ENCODE results near the gene KIF18A.

DNA sequence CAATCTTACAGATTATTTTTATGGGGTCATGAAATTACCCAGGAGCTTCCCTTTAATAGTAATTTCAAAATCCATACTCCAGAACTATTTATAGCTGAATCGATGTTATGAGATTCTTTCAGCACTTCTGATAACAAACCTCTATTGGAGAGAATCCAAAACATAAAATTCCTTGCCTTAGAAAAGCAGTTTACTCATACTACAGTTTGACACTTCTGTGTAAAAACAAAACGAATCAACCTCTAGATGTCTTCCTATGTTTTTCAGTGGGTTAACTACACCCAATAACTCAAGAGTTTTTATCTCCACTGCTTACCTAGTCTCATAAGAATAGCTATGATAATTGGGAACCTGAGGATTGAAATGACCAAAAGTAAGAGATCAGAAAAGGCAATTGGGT lies 35.6 kb downstream of the KIF18A start:
- no peak for TF ChIP-seq JUND (IDR thresholded peaks at IDR 0.05; ENCODE audit: low read length)
- TF ChIP-seq, protein P1, sequence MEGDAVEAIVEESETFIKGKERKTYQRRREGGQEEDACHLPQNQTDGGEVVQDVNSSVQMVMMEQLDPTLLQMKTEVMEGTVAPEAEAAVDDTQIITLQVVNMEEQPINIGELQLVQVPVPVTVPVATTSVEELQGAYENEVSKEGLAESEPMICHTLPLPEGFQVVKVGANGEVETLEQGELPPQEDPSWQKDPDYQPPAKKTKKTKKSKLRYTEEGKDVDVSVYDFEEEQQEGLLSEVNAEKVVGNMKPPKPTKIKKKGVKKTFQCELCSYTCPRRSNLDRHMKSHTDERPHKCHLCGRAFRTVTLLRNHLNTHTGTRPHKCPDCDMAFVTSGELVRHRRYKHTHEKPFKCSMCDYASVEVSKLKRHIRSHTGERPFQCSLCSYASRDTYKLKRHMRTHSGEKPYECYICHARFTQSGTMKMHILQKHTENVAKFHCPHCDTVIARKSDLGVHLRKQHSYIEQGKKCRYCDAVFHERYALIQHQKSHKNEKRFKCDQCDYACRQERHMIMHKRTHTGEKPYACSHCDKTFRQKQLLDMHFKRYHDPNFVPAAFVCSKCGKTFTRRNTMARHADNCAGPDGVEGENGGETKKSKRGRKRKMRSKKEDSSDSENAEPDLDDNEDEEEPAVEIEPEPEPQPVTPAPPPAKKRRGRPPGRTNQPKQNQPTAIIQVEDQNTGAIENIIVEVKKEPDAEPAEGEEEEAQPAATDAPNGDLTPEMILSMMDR (IDR thresholded peaks at IDR 0.05; ENCODE audit: control extremely low read depth in 1 of 3, insufficient read depth in 1 of 3, low read depth in 1 of 3, low read length in 3 of 3) = no peak
- TF ChIP-seq POLR2AphosphoS5 (IDR thresholded peaks at IDR 0.05; ENCODE audit: low read depth, low read length) = no peak
